Right lobe of liver (tissue), 6 donors: ENCODE data around the gene RPRD1B. TPM values are rescaled to one million over a fixed set of nuclear protein-coding genes. Genes with fewer than 3 reads are reported as not detected.

Experiments
- ATAC-seq, 4 donors: fragments of 200-7000 bp; cut with Tn5 transposase; one replicate each; pipeline ENCODE4 v1.9.1; 2020; ENCODE audit warnings: mild to moderate bottlenecking in 4 of 4, moderate library complexity in 4 of 4
- DNase-seq, 3 donors: peaks; one replicate each; pipeline ENCODE4 v3.0.0-alpha.2; 2020
- H3K27ac ChIP-seq, 3 donors: fragments of 200-600 bp; one replicate each; pipeline ENCODE4 v1.8.0; 2022
- H3K27me3 ChIP-seq, 2 donors: fragments of 200-600 bp; one replicate each; pipeline ENCODE4 v1.8.0; 2022
- H3K36me3 ChIP-seq, 4 donors: fragments of 200-600 bp; sonication (generic) in 1 of 4; one replicate each; pipeline versions ENCODE4 v1.5.1 to v1.8.0; 2017 to 2022; ENCODE audit warnings: control low read depth in 1 of 4
- H3K4me1 ChIP-seq, 4 donors: fragments of 200-600 bp; sonication (generic) in 1 of 4; one replicate each; pipeline versions ENCODE4 v1.5.1 to v1.8.0; 2017 to 2022; ENCODE audit warnings: control low read depth in 1 of 4
- H3K4me3 ChIP-seq, 3 donors: fragments of 200-600 bp; one replicate each; pipeline ENCODE4 v1.8.0; 2022
- H3K9me3 ChIP-seq, 4 donors: fragments of 200-600 bp; sonication (generic) in 1 of 4; one replicate each; pipeline versions ENCODE4 v1.5.1 to v1.8.0; 2017 to 2022; ENCODE audit warnings: control low read depth in 1 of 4
- POLR2A ChIP-seq: fragments of 450-650 bp; IDR thresholded peaks from one replicate; pipeline ENCODE4 v1.6.1; 2017; ENCODE audit warnings: antibody characterized with exemption, mild to moderate bottlenecking
- WGBS: methylation state at CpG from one replicate; pipeline ENCODE4 v1.1.6; 2018; ENCODE audit warnings: low coverage, low lambda C conversion rate; ENCODE audit not compliant: insufficient coverage; ENCODE audit errors: missing lambda C conversion rate; 5-methylcytosine and 5-hydroxymethylcytosine counted together
- intact Hi-C, 2 donors: fragments of 100-400 bp; cut with DNase I; formaldehyde crosslinking; loops; one replicate each; pipeline versions ENCODE4 v1.11.2 to v1.14.1; 2022
- total RNA-seq, 6 experiments: library from RNA; depleted of rRNA in 2 of 6; stranded (reverse); fragments of >200 nt in 2 of 6; fragmentation: NEBNext Ultra II Directional in 3 of 6; extraction: Animal tissue kit (Norgen Biotek cat#: 25700) in 3 of 6; gene quantifications; one replicate each; pipeline versions ENCODE4 v1.1.0 to v1.2.4, GENCODE V29; 2016 to 2023
- TF ChIP-seq, protein P1 (sequence below), 4 donors: fragments of 200-600 bp in 3 of 4; fragments of 450-650 bp in 1 of 4; IDR thresholded peaks; one replicate each; pipeline versions ENCODE4 v1.5.1 to v1.8.0; 2016 to 2022; ENCODE audit warnings: antibody characterized with exemption in 4 of 4, mild to moderate bottlenecking in 2 of 4
- donor health status: DM: no; HTN: yes; CAD: no.
- donor health status: DM: no; HTN: no; CAD: no.
- donor health status: DM: no; HTN: no; CAD: no.
- donor health status: DM: no; HTN: yes; CAD: no.
- donor health status: DM: no; HTN: yes; CAD: no.

Gene RPRD1B
- total RNA-seq, 6 experiments from 2014 or later = 25.0 to 153 (median 37.9) TPM

- no peaks in the 10 kb centered on the region for H3K27me3 ChIP-seq
- intact Hi-C loops = no loop called here
- ATAC-seq (no peak), DNase-seq (no peak)
- H3K4me3 ChIP-seq = no peak overlapping the region
- no peaks in the 10 kb centered on the region for H3K36me3 ChIP-seq
- H3K27ac ChIP-seq = no peak overlapping the region
- H3K9me3 ChIP-seq = no peaks in the 10 kb centered on the region
- TF ChIP-seq, protein P1, sequence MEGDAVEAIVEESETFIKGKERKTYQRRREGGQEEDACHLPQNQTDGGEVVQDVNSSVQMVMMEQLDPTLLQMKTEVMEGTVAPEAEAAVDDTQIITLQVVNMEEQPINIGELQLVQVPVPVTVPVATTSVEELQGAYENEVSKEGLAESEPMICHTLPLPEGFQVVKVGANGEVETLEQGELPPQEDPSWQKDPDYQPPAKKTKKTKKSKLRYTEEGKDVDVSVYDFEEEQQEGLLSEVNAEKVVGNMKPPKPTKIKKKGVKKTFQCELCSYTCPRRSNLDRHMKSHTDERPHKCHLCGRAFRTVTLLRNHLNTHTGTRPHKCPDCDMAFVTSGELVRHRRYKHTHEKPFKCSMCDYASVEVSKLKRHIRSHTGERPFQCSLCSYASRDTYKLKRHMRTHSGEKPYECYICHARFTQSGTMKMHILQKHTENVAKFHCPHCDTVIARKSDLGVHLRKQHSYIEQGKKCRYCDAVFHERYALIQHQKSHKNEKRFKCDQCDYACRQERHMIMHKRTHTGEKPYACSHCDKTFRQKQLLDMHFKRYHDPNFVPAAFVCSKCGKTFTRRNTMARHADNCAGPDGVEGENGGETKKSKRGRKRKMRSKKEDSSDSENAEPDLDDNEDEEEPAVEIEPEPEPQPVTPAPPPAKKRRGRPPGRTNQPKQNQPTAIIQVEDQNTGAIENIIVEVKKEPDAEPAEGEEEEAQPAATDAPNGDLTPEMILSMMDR (IDR thresholded peaks at IDR 0.05) = no peak
- no peak for TF ChIP-seq POLR2A
- no peaks in the 10 kb centered on the region for H3K4me1 ChIP-seq
- WGBS = 36% methylated on average over 2 of the region's 2 CpGs
Observed at GRCh38 chr20:38115896-38116295, 82.3 kb downstream of the RPRD1B start.

DNA sequence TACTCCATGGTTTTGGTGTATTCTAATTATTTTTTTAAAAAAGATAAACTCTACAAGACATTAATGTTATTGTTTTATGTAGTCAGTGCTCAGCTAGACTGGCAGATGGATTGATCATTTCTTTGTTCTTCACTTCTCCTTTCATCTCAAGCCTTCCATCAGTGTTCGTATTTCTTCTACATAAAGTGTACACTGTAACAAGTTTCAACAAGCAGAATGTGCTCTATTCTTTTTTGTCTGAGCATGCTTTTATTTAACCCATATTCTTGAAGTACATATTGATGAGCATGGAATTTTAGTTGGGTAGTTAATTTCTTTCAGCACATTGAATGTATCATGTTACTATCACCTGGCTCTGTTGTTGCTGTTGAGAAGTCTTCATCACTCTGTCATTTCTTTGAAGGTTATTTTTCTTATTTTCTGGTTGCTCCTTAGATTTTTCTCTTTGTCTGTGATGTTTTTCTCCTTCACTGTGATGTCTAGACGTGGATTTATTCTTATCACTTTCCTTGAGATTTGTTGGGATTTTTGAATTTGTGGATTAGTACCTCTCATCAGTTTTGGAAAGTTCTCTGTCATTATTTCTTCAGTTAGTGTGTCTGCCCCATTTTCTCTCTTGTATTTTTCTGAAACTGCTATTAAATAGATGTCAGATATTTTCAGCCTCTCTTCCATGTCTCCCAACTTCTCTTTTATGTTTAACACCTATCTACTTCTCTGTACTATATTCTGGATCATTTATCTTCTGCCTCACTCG lies 83.0 kb downstream of the RPRD1B start:
- no peak overlapping the region for H3K4me3 ChIP-seq
- no peaks in the 10 kb centered on the region for H3K36me3 ChIP-seq
- H3K4me1 ChIP-seq = no peaks in the 10 kb centered on the region
- H3K9me3 ChIP-seq = no peaks in the 10 kb centered on the region
- no peak for ATAC-seq
- no peak overlapping the region for H3K27ac ChIP-seq
- intact Hi-C loops = no loop called here
- no peaks in the 10 kb centered on the region for H3K27me3 ChIP-seq
- DNase-seq = no peak
- no peak for TF ChIP-seq POLR2A
- TF ChIP-seq, protein P1 (IDR thresholded peaks at IDR 0.05) = no peak
- WGBS = 64% methylated on average over 3 of the region's 3 CpGs

GRCh38 chr20:38117205-38117604 lies 83.7 kb downstream of the RPRD1B start:
- intact Hi-C loops = no loop called here
- H3K4me1 ChIP-seq = no peaks in the 10 kb centered on the region
- H3K4me3 ChIP-seq = no peak overlapping the region
- H3K9me3 ChIP-seq = no peaks in the 10 kb centered on the region
- H3K27me3 ChIP-seq = no peaks in the 10 kb centered on the region
- ATAC-seq = no peak
- H3K27ac ChIP-seq = no peak overlapping the region
- 82% methylated on average over 2 of the region's 2 CpGs for WGBS
- DNase-seq = no peak
- no peak for TF ChIP-seq POLR2A
- TF ChIP-seq, protein P1 (IDR thresholded peaks at IDR 0.05) = no peak
- H3K36me3 ChIP-seq = no peaks in the 10 kb centered on the region

GRCh38 chr20:38117635-38118034 lies 84.1 kb downstream of the RPRD1B start:
- H3K4me3 ChIP-seq = no peak overlapping the region
- WGBS = 61% methylated on average over 3 of the region's 3 CpGs
- intact Hi-C loops = no loop called here

More at GRCh38 chr20:38117635-38118034, 84.1 kb downstream of the RPRD1B start:
- Histone ChIP-seq H3K27ac (no peak overlapping the region), H3K27me3 (no peaks in the 10 kb centered on the region), H3K4me1 (peaks cover 0 to 1% (median 0%) of the 10 kb centered on the region in 4 donors), H3K36me3 (no peaks in the 10 kb centered on the region), H3K9me3 (no peaks in the 10 kb centered on the region)
- ATAC-seq (no peak), DNase-seq (no peak)
- TF ChIP-seq, protein P1 (IDR thresholded peaks at IDR 0.05) = no peak
- no peak for TF ChIP-seq POLR2A
